IPS-18a (cell line): ENCODE measurements around the gene MED17.
"Not testable (repeated sequence)": the region's sequence is repeated elsewhere in the genome, so short reads cannot be mapped to it uniquely, and the experiment has no call there.

Source experiments
- H3K27ac ChIP-seq: one replicate; pipeline ENCODE4 v1.5.1; 2013; ENCODE audit warnings: low read length
- H3K27me3 ChIP-seq: one replicate; pipeline ENCODE4 v1.6.1; 2013; ENCODE audit warnings: mild to moderate bottlenecking, low read length; ENCODE audit not compliant: control insufficient read depth, insufficient read depth
- H3K36me3 ChIP-seq: one replicate; pipeline ENCODE4 v1.6.1; 2013; ENCODE audit warnings: low read depth, low read length; ENCODE audit not compliant: control insufficient read depth
- H3K4me1 ChIP-seq: one replicate; pipeline ENCODE4 v1.6.1; 2013; ENCODE audit warnings: low read depth, low read length; ENCODE audit not compliant: control insufficient read depth
- H3K4me3 ChIP-seq: one replicate; pipeline ENCODE4 v1.5.1; 2013; ENCODE audit warnings: low read length
- H3K9ac ChIP-seq: one replicate; pipeline ENCODE4 v1.6.1; 2013; ENCODE audit warnings: mild to moderate bottlenecking, low read length, moderate library complexity
- H3K9me3 ChIP-seq: one replicate; pipeline ENCODE4 v1.6.1; 2013; ENCODE audit warnings: low read depth, low read length; ENCODE audit not compliant: control insufficient read depth

Gene MED17

DNA sequence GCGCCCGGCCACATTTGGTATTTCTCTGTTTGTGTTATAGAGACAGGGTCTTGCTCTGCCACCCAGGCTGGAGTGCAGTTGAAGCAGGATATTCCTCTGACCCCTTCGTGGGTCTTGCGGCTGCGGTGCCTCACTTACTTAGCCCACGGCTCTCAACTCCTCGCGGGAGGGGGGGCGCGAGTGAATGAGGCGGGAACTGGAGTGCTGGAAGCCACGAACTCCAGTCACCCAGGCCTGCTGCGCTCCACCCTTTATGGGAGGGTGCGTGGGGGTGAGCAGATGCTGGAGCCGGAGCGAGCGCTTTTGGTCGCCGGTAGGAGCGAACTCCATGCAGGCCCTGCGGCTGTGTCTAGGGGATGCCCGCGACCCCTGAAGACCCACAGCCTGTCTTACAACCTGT lies 40.8 kb upstream of the MED17 start:
- no peak overlapping the region for H3K4me3 ChIP-seq

DNA sequence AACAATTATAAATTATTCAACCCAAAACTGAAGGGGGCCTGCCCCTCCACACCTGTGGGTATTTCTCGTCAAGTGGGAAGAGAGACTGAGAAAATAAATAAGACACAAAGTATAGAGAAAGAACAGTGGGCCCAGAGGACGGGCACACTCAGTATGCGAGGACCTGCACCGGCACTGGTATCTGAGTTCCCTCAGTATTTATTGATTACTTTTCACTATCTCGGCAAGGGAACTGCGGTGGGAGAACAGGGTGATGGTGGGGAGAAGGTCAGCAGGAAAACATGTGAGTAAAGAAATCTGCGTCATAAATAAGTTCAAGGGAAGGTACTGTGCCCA lies 39.4 kb upstream of the MED17 start:
- Histone ChIP-seq H3K27ac (no peak overlapping the region), H3K9ac (no peak overlapping the region), H3K4me3 (no peak overlapping the region)

More for the DNA sequence above, 40.8 kb upstream of the MED17 start:
- Histone ChIP-seq H3K4me1 (peaks cover 10% of the 10 kb centered on the region), H3K9ac (no peak overlapping the region), H3K27ac (no peak overlapping the region), H3K27me3 (no peaks in the 10 kb centered on the region), H3K36me3 (peaks cover 20% of the 10 kb centered on the region), H3K9me3 (no peaks in the 10 kb centered on the region)

DNA sequence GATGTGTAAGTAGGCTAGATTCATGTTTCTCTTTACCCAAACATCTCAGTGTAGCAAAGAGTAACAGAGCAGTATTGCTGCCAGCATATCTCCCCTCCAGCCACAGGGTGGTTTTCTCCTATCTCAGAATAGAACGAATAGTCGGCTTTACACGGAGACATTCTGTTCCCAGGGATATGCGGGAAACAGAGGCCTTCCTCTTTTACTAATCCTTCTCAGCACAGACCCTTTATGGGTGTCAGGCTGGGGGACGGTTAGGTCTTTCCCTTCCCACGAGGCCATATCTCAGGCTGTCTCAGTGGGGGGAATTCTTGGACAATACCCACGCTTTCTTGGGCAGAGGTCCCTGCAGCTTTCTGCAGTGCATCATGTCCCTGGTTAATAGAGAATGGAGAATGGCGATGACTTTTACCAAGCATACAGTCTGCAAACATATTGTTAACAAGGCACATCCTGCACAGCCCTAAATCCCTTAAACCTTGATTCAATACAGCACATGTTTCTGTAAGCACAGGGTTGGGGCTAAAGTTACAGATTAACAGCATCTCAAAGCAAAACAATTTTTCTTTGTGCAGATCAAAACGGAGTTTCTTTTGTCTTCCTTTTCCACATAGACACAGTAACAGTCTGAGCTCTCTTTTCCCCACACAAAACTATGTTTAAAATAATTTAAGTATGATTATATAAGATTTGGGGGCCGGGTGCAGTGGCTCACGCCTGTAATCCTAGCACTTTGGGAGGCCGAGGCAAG lies 38.9 kb upstream of the MED17 start:
- H3K36me3 ChIP-seq, H3K27ac ChIP-seq, H3K27me3 ChIP-seq, H3K9me3 ChIP-seq, H3K4me1 ChIP-seq, H3K4me3 ChIP-seq, H3K9ac ChIP-seq: not testable (repeated sequence)

More for the DNA sequence above, 39.4 kb upstream of the MED17 start:
- Histone ChIP-seq H3K27me3 (no peaks in the 10 kb centered on the region), H3K9me3 (no peaks in the 10 kb centered on the region), H3K36me3 (peaks cover 6% of the 10 kb centered on the region), H3K4me1 (no peaks in the 10 kb centered on the region)

- Histone ChIP-seq H3K27me3 (no peaks in the 10 kb centered on the region), H3K9ac (no peak overlapping the region), H3K4me3 (no peak overlapping the region), H3K9me3 (no peaks in the 10 kb centered on the region), H3K27ac (no peak overlapping the region), H3K4me1 (no peaks in the 10 kb centered on the region), H3K36me3 (peaks cover 4% of the 10 kb centered on the region)
These were observed 38.0 kb upstream of the MED17 start for GRCh38 chr11:93746101-93746500.

DNA sequence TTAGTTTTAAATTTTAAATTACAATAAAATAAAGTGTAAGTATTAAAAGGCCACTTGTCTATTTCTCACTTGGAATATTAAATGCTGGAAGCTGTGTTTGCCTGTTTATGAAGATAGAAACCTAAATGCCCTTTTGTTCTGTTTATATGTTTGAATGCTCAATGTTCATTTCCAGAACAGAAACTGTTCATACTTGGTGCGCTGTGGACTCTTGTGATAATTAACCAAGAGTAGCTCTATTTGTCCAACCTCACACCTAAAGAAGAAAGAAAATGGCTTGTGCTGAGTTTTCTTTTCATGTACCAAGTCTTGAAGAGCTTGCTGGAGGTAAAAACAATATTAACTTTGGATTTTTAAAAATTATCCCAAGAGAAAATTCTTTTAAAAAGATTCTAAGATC lies 37.0 kb upstream of the MED17 start:
- H3K36me3 ChIP-seq = peaks cover 4% of the 10 kb centered on the region
- H3K27ac ChIP-seq = no peak overlapping the region
- H3K9me3 ChIP-seq = no peaks in the 10 kb centered on the region
- H3K4me1 ChIP-seq = no peaks in the 10 kb centered on the region
- H3K9ac ChIP-seq = no peak overlapping the region
- no peak overlapping the region for H3K4me3 ChIP-seq
- no peaks in the 10 kb centered on the region for H3K27me3 ChIP-seq

GRCh38 chr11:93751001-93751400 lies 33.1 kb upstream of the MED17 start:
- Histone ChIP-seq H3K4me1 (no peaks in the 10 kb centered on the region), H3K36me3 (peaks cover 11% of the 10 kb centered on the region), H3K9ac (no peak overlapping the region), H3K27ac (no peak overlapping the region), H3K4me3 (no peak overlapping the region), H3K27me3 (no peaks in the 10 kb centered on the region), H3K9me3 (no peaks in the 10 kb centered on the region)

- no peak overlapping the region for H3K9ac ChIP-seq
- H3K27me3 ChIP-seq = no peaks in the 10 kb centered on the region
- no peak overlapping the region for H3K4me3 ChIP-seq
- no peaks in the 10 kb centered on the region for H3K9me3 ChIP-seq
- H3K27ac ChIP-seq = no peak overlapping the region
- peaks cover 20% of the 10 kb centered on the region for H3K36me3 ChIP-seq
- H3K4me1 ChIP-seq = no peaks in the 10 kb centered on the region
These were observed 30.8 kb upstream of the MED17 start for GRCh38 chr11:93753241-93753640.

DNA sequence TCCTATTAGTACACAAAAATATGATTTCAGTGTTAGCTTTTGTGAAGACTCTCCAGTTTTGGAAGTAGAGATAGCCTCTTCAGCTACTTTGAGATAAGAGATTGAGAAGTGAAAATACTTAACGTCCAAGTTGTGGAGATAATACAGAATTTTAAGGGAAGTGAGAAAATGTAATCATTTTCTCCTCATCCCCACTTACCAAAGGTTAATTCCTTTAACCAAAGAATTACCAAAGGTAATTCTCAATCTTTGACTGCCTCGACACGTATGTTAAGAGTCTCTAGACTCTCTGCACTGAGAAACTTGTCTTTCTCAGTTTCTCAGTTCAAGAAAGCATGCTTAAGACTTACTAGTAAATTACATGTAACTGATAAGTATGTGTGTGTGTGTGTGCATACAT lies 27.3 kb upstream of the MED17 start:
- H3K9ac ChIP-seq = no peak overlapping the region
- no peak overlapping the region for H3K27ac ChIP-seq
- no peaks in the 10 kb centered on the region for H3K4me1 ChIP-seq
- H3K36me3 ChIP-seq = peaks cover 36% of the 10 kb centered on the region
- no peaks in the 10 kb centered on the region for H3K9me3 ChIP-seq
- H3K27me3 ChIP-seq = no peaks in the 10 kb centered on the region
- H3K4me3 ChIP-seq = no peak overlapping the region

DNA sequence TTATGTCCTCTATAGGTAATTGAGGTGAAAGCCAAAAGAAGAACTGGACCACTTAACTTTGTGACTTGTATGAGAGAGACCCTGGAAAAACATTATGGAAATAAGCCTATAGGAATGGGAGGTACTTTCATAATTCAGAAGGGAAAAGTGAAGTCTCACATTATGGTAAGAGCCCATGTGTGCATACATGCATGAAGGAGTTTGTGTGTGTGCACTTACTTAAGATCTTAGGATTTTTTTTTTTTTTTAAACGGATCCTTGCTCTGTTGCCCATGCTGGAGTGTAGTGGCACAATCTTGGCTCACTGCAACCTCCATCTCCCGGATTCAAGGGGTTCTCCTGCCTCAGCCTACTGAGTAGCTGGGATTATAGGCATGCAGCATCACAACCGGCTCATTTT lies 26.8 kb upstream of the MED17 start:
- Histone ChIP-seq H3K27ac (no peak overlapping the region), H3K9ac (no peak overlapping the region), H3K4me3 (no peak overlapping the region), H3K36me3 (peaks cover 41% of the 10 kb centered on the region), H3K4me1 (no peaks in the 10 kb centered on the region), H3K27me3 (no peaks in the 10 kb centered on the region), H3K9me3 (no peaks in the 10 kb centered on the region)

- no peaks in the 10 kb centered on the region for H3K9me3 ChIP-seq
- H3K27ac ChIP-seq = no peak overlapping the region
- H3K27me3 ChIP-seq = no peaks in the 10 kb centered on the region
- peaks cover 43% of the 10 kb centered on the region for H3K36me3 ChIP-seq
- no peak overlapping the region for H3K4me3 ChIP-seq
- no peaks in the 10 kb centered on the region for H3K4me1 ChIP-seq
- H3K9ac ChIP-seq = no peak overlapping the region
These were observed 25.9 kb upstream of the MED17 start for GRCh38 chr11:93757924-93758865.

DNA sequence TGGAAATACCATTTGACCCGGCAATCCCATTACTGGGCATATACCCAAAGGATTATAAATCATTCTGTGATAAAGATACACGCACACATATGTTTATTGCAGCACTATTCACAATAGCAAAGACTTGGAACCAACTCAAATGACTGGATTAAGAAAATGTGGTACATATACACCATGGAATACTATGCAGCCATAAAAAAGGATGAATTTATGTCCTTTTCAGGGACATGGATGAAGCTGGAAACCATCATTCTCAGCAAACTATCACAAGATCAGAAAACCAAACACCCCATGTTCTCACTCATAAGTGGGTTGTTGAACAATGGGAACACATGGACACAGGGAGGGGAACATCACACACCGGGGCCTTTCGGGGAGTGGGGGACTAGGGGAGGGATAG lies 25.0 kb upstream of the MED17 start:
- H3K36me3 ChIP-seq = peaks cover 44% of the 10 kb centered on the region
- not testable (repeated sequence) for H3K4me1 ChIP-seq

DNA sequence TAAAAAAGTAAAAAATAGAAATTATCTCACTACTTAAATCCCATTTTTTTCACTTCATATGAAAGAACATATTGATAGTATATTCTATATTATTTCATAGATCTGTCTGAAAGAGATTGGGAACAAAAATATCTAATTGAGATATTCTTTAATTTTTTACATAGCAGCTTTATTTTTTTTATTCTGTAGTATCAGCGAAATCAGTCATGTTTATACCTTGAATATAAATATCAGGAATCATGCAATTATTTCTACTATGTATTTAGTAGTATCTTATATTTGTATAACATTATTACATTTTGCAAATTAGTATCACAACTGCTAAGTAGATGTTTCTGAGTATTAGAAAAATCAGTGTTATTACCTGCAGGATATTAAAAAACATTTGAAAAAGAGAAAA lies 22.2 kb upstream of the MED17 start:
- Histone ChIP-seq H3K27me3 (no peaks in the 10 kb centered on the region), H3K4me3 (no peak overlapping the region), H3K36me3 (peaks cover 32% of the 10 kb centered on the region), H3K4me1 (no peaks in the 10 kb centered on the region), H3K9me3 (no peaks in the 10 kb centered on the region), H3K27ac (no peak overlapping the region), H3K9ac (no peak overlapping the region)

More for the DNA sequence above, 25.0 kb upstream of the MED17 start:
- not testable (repeated sequence) for H3K9ac ChIP-seq, H3K27ac ChIP-seq, H3K27me3 ChIP-seq, H3K9me3 ChIP-seq, H3K4me3 ChIP-seq
